HepG2 (cell line): Measurements from ENCODE around the gene TAF1B.

Source experiments
- CBX1 ChIP-seq: IDR thresholded peaks from one replicate; pipeline ENCODE4 v1.6.1; 2016; ENCODE audit warnings: antibody characterized with exemption, low read depth
- NFRKB ChIP-seq: fragments of 450-650 bp; IDR thresholded peaks from 2 replicates; pipeline ENCODE4 v1.6.1; 2017
- POLR2A ChIP-seq, 2 experiments: IDR thresholded peaks; 2 replicates each; pipeline ENCODE4 v1.6.1; 2011; ENCODE audit warnings: low read depth in 2 of 2, low read length in 2 of 2, mild to moderate bottlenecking in 1 of 2, moderate library complexity in 1 of 2; ENCODE audit not compliant: insufficient read depth in 1 of 2
- ZFX ChIP-seq: sonication (generic); formaldehyde crosslinking; IDR thresholded peaks from 2 replicates; pipeline ENCODE4 v1.4.0; 2020; ENCODE audit warnings: mild to moderate bottlenecking, low read depth, missing genetic modification reagents, moderate library complexity
- ZNF614 ChIP-seq: IDR thresholded peaks from 2 replicates; pipeline ENCODE4 v1.6.1; 2018; ENCODE audit warnings: missing biosample characterization, missing genetic modification reagents, inconsistent platforms, borderline replicate concordance

DNA sequence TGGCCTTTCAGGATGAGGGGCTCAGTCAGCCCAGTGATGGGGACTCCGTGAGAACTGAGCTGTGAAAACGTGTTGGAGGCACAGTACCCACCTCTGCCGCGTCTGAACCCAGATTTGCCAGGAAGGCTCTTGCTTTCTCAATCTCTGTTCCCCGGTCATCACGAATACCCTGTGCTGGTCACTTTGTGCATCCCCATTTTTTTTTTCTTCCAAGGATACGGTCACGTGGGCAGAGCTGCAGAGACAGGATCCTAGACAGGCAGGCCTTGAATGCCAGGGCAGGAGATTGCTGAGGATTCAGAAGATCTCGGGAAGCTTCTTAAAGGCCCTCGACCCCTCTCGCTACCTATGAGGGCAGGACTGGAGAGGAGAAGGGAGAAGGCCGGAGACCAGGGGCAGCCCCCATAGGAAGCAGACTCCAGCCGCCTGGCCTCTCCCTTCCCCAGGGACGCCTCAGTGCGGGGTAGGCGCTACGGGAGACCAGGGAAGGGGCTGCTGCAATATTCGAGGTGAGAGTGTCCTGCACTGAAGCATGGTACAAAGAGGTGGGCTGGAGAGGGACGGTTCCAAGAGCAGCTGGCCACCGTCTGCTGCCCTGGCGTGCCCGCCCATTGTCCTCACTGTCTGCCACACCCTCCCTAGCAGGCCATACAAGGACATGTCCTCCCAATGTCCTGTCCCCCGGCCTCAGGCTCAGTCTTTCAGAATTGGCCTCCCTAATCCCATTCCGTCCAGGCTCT, 29.0 kb upstream of the TAF1B start:
- no peak for TF ChIP-seq CBX1
- no peak for TF ChIP-seq NFRKB
- no peak for TF ChIP-seq POLR2A (IDR thresholded peaks at IDR 0.05; ENCODE audit: insufficient read depth in 1 of 2, low read depth in 2 of 2, low read length in 2 of 2)
- no peak for TF ChIP-seq ZFX (CRISPR knock-in tag)
- no peak for TF ChIP-seq ZNF614
